LNCAP (cell line): ENCODE results near the gene LKAAEAR1.

Experiments
- CTCF ChIP-seq: fragments of 450-650 bp; IDR thresholded peaks from 2 replicates; pipeline ENCODE4 v1.5.1; 2017; ENCODE audit warnings: mild to moderate bottlenecking

LKAAEAR1 gene

GRCh38 chr20:64071341-64072332 lies 12.6 kb downstream of the LKAAEAR1 start:
- TF ChIP-seq CTCF: no peak

GRCh38 chr20:64070244-64070993 lies 13.8 kb downstream of the LKAAEAR1 start:
- TF ChIP-seq CTCF: no peak

- TF ChIP-seq CTCF: peak; percentile 89
Measured at GRCh38 chr20:64069614-64070243, 14.5 kb downstream of the LKAAEAR1 start.

GRCh38 chr20:64069209-64069613 lies 15.0 kb downstream of the LKAAEAR1 start:
- no peak for TF ChIP-seq CTCF

- no peak for TF ChIP-seq CTCF
Measured at GRCh38 chr20:64068386-64069208, 15.6 kb downstream of the LKAAEAR1 start.

- no peak for TF ChIP-seq CTCF
Measured at GRCh38 chr20:64067733-64068307, 16.4 kb downstream of the LKAAEAR1 start.
